HG03139 (cell line): ENCODE data around the gene PYGM.

ENCODE experiments used
- ATAC-seq: cut with Tn5 transposase; IDR thresholded peaks from one replicate; pipeline ENCODE4 v1.9.1; 2021; ENCODE audit not compliant: unreplicated experiment

PYGM gene

DNA sequence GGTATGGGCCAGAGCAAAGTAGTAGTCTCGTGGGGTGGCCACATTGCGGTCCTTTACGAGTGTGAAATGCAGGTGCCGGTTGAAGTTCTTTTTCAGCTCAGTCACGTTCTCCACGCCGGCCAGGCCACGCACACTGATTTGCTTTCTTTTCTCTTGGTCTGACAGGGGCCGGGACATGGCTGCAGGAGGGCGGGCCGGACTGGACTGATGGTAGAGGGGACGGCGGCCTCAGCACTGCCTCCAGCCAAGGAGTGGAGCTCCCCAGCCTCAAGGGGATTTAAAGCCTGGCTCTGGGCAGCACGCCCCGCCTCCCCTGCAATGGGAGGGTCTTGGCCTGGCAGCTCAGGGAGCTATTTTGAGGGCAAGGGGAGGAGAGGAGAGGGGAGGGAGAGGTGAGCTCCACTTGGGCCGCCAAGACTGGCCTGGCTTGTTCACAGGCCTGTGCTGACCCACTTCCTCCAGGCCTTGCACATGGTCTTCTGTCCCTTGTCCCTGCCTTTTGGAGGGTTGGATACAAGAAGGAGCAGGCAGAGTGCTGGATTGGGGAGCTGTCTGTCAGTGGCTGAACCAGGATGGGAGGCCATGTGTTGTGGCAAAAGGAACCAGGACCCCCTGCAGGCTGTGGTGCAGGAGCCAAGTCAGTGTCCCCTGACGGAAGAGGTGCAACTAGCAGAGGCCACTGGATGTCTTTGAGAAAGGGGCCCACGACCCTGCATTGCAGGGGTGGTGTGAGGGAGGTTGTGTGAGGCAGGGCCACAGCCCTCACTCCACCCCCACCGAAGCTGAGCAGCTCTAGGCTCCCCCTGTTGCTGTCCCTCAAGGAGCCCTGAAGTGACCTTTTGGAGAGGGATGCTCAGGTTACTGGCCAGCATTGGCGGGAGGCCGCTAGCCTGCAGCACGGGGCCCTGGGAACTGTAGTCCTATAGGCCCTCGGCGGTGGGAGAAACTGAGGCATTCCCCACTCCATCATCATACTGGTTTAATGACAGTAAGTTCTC, at the start of gene PYGM:
PYGM (minus strand) TSS at position 253 of the 998 bp plus-strand sequence; CDS start at position 177, 76 bp downstream.
- no peak for ATAC-seq

DNA sequence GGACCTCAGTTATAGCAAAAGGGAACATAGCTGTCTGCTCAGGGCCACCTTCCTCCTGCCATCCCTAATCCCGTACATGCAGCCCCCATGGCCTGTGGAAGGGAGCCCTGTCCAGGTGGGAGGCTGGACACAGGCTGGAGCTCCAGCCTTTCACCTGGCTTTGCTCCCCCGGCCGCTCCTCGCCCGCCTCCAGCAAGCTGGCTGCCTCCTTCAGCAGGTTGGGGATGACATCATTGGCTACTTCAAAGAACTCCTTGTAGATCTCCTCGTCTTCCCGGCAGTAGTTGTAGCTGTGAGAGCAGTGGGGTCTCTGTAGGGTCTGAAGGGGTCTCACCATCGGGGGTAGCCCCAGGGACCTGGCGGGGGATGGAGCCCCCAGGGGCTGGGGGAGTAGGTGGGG, 45.7 kb upstream of the PYGM start:
- ATAC-seq = no peak

DNA sequence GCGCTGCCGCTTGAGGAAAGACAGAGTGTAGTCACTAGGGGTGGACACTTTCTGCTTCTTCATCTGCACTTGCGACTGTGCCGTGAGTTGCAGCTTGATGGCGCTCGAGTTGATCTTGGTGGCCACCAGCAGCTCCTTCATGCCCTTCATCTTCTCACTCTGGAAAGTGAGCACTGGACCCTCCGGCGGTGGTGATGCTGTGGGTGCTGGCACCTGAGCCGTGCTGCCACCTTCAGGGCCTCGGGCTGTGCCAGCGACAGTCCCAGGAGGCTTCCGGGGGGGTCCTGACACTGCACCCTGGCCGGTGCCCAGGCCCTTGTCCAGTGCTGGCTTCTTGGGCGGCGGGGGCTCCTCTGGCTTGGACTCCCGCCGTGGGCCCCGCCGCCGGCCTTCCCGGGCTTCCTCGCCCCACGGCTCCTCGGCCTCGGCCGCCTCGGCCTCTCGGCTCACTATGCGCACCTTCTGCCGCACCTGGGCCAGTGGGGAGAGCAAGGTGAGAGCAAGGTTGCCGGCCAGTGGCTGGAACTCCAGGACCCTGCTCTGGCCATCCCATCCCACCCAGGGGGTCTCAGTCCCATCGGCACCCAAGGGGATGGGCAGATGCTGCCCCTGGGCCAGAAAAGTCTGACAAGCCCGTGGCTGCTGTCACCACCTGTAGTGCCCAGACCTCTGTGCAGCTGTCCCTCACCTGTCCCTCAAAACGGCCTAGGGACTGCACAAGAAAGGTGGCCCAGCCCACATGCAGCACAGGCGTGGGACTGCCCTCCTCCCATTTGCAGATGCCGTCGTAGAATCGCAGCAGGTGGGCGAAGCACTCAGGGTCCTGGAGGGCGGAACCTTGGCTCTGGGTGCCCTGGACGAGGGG, 44.8 kb upstream of the PYGM start:
- no peak for ATAC-seq

DNA sequence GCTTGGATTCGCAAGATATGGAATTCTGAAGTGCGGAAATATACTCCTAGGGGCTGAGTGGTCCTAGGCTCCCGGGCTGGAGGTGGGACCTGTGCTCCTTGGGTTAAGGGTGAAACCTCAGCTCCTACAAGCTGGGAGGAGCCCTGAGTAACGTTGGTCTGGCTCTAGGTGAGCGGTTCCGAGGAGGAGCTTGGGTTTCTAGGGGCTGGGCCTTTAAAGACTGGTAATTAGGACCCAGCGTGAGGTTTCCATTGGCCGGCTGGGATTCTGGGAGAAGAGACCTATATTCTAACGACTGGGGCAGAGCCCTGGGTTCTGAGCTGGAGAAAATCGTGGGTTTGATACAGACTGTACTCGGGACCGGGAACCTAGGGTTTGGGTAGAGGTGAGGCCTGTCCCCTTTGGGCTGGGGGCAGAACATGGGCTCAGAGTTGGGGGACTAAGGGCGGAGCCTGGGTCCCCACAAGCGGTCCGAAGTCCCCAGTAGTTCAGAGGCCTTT, 44.1 kb upstream of the PYGM start:
- no peak for ATAC-seq

DNA sequence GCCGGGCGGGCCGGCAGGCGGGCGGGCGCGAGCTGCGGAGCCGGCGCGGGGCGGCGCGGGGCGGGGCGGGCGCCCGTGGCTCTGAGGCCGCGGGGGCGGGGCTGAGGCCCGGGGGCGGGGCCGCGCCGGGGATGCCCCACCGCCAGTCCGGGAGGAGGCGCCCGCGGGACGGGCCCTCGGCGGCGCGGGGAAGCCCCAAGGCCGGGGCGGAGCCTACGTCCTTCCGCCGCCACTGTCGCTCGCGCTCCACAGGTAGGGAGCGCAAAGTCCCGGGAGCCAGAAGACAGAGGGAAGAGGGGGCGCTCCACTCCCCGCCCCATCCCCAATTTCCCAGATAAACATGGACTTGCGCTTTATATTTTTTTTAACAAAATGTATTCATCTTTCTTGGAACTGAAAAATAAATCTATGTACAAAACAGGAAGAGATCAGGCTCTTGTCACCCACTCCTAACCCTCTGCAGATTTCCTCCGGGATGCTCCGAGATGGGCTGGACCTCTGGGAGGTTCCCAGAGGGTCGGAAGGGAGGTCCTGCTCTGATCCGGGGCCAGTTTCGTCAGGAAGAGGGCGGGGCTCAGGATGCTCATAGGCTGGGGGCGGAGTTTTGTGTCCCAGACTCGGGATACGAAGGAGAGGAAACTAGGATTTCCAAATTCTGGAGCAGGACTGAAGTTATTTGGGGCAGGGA, 43.5 kb upstream of the PYGM start, which contains the start of gene MAP4K2:
MAP4K2 (minus strand) TSS at position 57 of the 688 bp plus-strand sequence. CDS start 65 bp downstream, outside the sequence.
- no peak for ATAC-seq

DNA sequence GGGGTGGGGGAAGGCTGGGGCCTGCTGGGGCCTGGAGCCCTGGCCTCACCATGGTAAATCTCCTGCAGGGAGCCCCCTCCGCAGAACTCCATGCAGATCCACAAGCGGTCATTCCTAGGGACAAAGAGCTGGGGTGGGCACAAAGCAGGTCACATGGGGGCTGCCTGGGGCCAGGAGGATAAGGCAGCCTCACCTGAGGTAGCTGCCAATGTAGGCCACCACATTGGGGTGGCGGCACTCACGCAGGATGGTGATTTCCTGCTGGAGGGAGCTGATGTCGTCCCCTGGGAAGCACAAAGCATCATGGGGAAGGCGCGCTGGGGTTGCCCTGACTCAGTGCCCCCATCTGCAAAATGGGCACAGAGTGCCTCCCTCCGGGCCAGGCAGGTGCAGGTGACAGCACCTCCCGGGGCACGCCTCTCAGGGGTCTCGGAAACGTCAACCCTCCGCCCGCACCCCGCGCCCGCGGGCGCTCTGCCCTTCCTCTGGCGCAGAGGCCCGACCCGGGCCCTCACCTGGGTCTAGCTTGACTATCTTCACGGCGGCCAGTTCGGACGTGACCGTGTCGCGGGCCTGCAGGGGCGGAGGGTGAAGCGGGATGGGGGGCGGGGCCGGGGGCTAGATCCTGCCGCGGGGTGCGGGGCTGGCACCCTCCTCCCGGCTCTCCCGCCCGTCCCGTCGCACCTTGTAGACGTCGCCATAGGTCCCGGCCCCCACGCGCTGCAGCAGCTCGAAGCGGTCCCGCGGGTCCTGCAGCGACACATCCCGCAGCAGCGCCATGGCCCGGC, 42.8 kb upstream of the PYGM start:
- ATAC-seq = no peak

DNA sequence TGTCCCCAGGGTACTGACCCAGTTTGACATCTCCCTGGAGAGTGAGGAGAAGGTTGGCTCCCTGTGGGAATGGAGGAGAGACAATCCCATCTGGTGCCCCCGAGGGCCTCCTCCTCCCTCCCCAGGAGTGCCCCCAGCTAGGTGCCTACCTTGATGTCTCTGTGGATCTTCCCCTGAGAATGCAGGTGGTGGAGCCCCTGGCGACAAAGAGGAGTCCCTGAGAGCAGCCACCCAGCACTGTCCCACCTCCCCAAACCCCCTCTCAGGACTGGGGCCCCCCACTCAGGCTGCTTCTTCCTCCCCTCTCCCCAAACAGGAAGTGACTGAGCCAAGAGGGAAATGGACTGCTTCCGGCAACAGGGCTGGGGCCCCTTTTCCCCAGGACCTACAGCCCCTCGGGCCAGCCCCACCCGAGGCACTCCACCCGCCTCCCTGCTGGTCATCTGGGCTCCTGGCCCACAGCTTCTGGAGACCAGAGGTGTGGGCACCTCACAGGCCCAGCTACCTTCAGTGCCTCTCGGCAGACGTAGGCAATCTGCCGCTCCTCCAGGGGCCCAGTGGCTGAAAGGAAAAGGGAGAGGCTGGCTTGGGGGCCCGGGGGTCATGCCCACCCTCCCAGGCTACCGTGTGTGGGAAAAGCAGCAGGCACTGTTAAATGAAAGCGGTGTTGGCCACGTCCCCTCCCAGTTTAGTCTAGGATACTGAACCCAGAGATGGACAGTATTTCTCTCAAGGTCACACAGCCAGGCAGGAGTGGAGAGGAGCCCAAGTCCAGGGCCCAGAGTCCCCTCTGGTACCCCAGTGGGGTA, 42.0 kb upstream of the PYGM start:
- ATAC-seq = no peak

DNA sequence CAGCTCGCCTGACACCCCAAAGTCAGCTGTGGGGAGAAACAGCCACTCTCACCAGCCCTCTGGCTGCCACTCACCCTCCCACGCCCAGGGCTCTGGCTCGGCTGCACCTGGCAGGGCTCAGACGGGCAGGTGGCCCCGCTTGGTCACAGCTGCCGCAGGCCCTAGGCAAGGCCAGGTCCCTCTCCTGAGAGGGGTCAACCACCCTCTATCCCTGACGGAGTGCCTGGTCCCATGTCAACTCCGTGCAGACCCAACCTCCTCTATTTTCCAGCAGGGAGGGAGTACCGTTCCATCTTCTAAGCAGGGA, 41.3 kb upstream of the PYGM start:
- no peak for ATAC-seq

DNA sequence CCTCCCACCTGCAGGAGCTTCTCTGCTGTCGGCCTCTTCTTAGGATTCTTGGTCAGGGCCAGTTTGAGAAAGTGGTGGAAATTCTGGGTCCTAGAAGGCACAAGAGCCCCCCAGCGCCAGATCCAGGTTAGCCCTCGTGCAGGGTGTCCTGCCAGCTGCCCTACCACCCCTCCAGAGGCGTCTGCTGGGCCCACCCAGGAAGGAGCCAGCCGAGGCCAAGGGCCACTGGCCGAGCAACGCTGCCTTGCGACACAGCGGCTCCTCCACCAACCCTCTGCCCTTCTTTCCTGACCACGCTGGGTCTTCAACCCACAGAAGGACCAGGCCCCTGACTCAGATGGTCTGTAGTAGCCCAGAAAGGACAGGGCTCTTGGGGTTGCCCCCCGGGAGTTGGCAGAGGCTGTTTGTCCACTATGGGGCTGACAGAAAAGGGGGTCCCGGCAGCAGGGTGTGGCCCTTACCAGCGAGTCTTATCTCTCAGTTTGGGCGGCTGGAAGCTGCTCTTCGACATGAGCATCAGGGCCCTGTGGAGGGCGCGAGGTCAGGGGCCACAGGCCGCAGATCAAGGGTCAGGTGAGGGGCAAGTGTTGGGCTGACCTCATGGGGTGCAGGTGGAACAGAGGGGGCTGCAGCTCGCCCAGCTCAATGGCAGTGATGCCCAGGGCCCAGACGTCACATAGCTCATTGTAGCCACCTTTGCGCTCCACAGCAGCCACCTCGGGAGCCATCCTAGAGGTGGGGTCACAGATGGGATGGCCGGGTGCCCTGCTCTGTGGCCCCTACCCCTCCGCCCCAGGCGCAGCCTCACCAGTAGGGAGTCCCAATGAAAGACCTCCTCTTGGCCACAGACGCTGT, 40.8 kb upstream of the PYGM start:
- ATAC-seq = no peak

DNA sequence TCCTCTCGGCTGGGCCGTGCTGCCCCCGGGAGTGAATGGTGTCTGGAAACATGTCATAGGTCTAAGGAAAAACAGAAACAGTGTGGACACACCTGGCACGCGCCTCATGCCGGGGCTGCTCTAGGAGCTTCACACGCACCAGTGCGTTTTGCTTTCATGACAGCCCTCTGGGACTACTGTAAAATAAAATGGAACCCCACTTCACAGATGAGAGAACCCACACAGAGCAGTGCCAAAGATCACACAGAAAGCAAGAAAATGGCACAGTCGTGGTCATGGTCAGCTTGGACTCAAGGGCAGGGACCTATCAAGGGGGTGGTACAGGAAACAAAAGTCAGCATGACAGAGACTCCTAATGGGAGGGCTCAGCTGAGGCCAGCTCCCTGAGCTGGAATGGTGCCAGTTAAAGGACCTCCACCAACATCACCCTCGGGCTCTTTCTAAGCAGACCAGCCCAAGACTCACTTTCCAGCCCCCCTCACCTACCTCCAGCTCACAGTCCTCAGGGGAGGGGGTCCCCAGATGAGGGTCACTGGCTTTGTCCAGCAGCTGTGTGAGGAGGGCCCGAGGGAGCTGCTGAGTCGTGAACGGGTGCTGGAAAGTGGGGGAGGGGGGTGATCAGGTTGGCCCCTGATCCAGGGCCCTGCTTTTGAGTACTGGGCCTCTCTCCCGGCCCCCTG, 40.0 kb upstream of the PYGM start:
- ATAC-seq = no peak

DNA sequence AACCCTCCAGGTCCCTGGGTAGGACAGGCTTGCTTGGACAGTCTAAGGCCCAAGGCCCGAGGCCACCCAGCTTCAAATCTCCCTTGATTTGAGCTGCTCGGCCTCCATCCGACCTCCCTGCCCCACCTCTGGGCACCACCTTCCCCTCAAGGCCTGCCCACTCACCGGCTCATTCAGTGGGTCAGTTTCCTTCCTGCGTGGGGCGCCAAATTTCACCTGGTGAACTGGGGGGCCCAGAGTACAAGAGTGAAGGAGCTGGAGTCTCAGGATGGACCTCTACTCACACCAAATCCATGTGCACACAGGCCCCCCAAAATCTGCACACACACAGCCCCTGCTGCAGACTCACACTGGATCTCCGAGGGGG, 39.5 kb upstream of the PYGM start:
- no peak for ATAC-seq

DNA sequence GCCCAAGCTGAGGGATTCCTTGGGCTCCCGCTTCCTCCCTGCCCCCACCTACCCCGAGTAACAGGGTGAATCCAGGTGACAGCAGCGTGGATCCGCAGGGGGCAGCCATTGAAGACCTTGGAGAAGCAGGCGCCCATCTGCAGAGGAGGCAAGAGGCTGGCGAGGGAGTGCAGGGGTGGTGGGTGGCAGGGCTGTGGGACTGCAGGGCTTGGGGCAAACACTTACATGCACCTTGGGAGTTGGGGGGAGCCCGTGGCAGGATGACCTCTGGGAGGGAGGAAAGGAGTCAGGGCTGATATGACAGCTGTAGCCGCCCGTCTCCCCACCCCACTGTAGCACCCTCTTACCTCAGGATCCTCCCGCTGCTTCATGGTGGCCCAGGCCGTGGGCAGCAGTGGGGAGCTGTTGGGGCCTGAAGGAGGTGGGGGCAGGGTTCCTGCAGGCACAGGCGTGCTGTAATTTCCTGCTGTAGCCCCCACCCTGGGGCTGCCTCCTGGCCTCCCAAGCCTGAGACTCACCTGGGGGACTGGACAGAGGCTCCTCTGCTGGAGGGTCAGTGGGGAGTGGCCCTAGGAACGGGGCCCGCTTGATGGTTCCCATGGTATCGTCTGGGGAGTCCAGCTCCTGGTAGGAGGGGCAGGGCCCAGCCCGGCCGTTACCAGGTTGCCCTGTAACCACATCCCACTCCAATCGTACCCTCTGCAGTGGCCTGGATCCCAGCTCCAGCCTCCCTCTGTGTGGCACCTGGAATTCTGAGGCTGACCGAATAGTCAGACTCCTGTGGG, 37.2 kb upstream of the PYGM start:
- no peak for ATAC-seq

DNA sequence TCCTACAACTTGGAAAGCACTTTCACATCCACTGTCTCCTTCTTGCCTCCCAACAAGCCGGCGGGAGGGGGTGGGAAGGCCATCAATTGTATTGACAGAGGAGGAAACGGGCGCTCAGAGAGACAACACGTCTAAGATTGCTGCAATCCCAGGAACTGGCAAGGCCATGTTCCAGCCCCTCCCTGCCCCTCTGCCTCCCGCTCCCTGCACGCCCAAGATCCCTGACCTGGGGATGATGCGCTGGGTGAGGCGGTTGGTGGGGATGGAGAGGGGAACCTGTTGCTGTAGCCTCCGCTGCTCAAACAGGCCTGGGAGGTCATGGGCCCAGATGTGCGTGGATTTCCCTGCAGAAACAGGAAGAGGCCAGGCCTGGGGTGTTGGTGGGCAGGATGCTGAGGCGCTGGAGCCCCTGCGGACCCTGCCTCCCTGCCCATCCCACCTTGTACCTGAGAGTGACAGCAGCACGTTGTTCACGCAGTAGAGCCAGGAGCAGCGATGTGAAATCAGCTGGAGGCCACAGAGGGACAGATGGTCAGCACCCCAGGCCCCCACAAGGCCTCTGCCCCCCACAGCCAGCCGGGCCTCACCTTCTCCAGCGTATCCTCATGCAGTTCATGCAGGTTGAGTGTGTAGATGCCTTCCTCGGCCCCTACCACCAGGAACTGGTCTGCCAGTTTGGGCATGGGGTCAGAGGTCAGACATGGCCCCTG, 36.4 kb upstream of the PYGM start:
- no peak for ATAC-seq

DNA sequence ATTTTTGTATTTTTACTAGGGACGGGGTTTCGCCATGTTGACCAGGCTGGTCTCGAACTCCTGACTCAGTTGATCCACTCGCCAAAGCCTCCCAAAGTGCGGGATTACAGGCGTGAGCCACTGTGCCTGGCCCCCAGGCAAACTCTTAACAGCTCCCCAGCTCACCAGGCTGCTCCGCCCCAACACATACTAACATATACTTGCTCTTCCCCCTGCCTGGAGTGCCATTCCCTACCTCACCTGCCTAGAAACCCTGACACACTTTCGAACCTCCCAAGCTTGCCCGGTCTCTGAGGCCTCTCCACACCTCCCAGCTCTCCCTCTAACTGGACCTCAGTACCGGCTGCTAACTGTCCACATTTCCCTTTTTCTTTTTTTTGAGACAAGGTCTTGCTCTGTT, 34.8 kb upstream of the PYGM start:
- ATAC-seq = no peak

DNA sequence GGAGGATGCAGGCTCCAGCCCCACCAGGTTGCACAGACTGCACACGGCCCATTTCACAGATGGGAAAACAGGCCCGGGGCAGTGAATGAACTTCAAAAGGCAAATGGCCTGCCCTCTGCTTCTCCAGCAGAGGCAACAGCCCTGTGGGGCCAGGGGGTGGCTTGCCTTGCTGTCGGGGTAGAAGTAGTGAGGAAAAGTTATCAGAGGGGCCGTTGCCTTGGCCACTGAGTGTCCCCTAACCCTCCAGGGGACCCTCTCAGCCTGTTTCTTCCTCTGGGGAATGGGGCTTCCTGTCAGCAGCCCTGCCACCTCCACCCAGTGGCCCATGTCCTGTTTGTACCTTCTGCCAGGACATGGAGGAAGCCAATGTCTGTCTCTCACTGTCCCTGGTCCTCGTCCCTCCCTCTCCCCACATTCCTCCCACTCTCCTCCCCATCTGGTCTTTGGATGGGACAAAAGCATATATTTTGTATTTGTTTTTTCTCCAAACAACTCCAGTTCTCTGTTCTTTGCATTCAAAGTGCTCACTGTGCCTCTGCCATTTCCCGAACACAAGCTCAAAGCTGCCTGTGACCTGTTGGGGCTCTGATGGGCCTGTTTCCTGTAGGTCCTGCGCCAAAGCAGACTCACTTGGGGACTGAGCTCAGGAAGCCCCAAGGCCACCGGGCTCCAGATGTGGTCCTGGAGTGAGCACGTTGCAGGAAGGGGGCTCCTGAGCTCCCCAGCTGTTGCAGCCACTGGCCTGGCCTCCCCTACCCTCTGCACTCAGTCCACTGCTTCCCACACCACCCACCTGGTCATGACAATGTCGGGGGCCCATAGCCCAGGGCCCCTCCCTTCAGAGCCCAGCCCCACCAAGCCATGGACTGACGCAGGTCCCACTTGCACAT, 33.7 kb upstream of the PYGM start:
- ATAC-seq = no peak

DNA sequence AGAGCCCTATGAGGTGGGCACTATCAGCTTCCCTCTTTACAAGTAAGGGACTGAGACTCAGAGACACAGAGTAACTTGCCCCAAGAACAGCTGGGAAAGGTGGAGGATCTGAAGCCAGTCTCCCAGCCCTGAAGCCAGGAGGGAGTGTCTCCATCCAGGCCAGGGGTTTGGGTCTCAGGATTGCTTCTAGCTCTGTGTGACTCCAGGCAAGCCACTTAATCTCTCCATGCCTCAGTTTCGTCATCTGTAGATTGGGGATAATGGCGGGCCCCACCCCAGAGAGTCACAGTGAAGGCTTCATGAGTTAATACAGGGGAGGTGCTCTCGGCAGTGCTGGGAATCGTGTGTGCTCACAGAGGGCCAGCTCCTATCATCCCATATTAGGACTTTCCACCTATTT, 32.7 kb upstream of the PYGM start:
- no peak for ATAC-seq
